Measurements from ENCODE around the gene PRICKLE2. TPM values are rescaled to one million over a fixed set of nuclear protein-coding genes. Genes with fewer than 3 reads are reported as not detected.

PRICKLE2 gene
- total and polyA plus RNA-seq, 10 of the 15 experiments (the other 5 are each of a cell fraction or from before 2014, with no cell fraction given): 0.11 to 2.6 (median 0.69) TPM

- ChIA-PET RAD21 (ENCODE audit: unreplicated experiment) (interaction anchor here (0.6 to 6.0 kb wide), 31 partner anchors 9 to 260 kb away, joined by 3 to 30 read pairs (median 5); no protein-coding TSS in a partner anchor), CTCF (interaction anchor here (0.7 to 7.3 kb wide), 43 partner anchors 9 to 260 kb away, joined by 3 to 54 read pairs (median 5); partner anchors contain the start of gene PSMD6)
These were observed 1.2 kb downstream of the PRICKLE2 start for GRCh38 chr3:64223791-64224745.

More at GRCh38 chr3:64223791-64224745, 1.2 kb downstream of the PRICKLE2 start:
- Histone ChIP-seq H3K27me3 (replicated peaks in 1 of 2; ENCODE audit: control insufficient read depth in 2 of 2, insufficient read depth in 2 of 2, low read length in 1 of 2) (no peaks in the 10 kb centered on the region), H3K27ac (ENCODE audit: control insufficient read depth, insufficient read depth) (no peak overlapping the region), H3K4me2 (ENCODE audit: control insufficient read depth, insufficient read depth) (no peak overlapping the region), H4K20me1 (ENCODE audit: control insufficient read depth, insufficient read depth) (no peaks in the 10 kb centered on the region), H3K9ac (ENCODE audit: control insufficient read depth, insufficient read depth, low read length) (no peak overlapping the region), H3K36me3 (ENCODE audit: control insufficient read depth in 2 of 2, insufficient read depth in 2 of 2, low read length in 1 of 2) (no peaks in the 10 kb centered on the region), H3K4me1 (ENCODE audit: control insufficient read depth, insufficient read depth, low read length) (no peaks in the 10 kb centered on the region; the same call in 1 of the 2 replicates), H3K9me3 (replicated peaks; ENCODE audit: control insufficient read depth, insufficient read depth, low read length) (no peaks in the 10 kb centered on the region), H3K79me2 (ENCODE audit: control insufficient read depth, insufficient read depth, low read length) (no peaks in the 10 kb centered on the region), H2AFZ (ENCODE audit: control insufficient read depth, low read depth, low read length) (peak overlapping the region; percentile 63; the same call in 1 of the 2 replicates), H3K4me3 (no peak overlapping the region)
- ChIA-PET POLR2A (interaction anchor here (1.0 to 1.6 kb wide), 2 partner anchors 9 to 20 kb away, joined by 4 read pairs; no protein-coding TSS in a partner anchor), SMC1A (ENCODE audit: uncharacterized antibody, unreplicated experiment) (interaction anchor here (0.7 to 6.7 kb wide), 43 partner anchors 9 to 260 kb away, joined by 3 to 86 read pairs (median 4); partner anchors contain the start of gene PSMD6)
- intact Hi-C loops (cut with micrococcal nuclease; ENCODE audit: unreplicated experiment): loop anchor here (10.0 kb wide), 1 partner anchor 189 kb away; no protein-coding TSS in a partner anchor
- DNase-seq (ENCODE audit: low read depth, low spot score): no peak
- 0 out of 3 replicates have a peak, but pooled peaks have one; percentile 12 for ATAC-seq
- TF ChIP-seq BMI1 (IDR thresholded peaks at IDR 0.05; ENCODE audit: borderline replicate concordance) (no peak), ZNF217 (IDR thresholded peaks at IDR 0.05) (no peak), RB1 (IDR thresholded peaks at IDR 0.05; ENCODE audit: borderline replicate concordance) (no peak), PAX8 (IDR thresholded peaks at IDR 0.05) (no peak), CTCF (IDR thresholded peaks at IDR 0.05 in 2 of 3, conservative IDR thresholded peaks at IDR 0.05 in 1 of 3; ENCODE audit: control insufficient read depth in 2 of 3, extremely low read depth in 1 of 3, insufficient read depth in 1 of 3, low read depth in 3 of 3, low read length in 3 of 3) (peak in 1 of 3 experiments; percentile 12; a peak in 1 of 6 replicates), RELA (IDR thresholded peaks at IDR 0.05; ENCODE audit: borderline replicate concordance, partially characterized antibody) (no peak), YY1 (IDR thresholded peaks at IDR 0.05; ENCODE audit: low read depth, low read length) (no peak)
- in situ Hi-C loops (cut with MboI): no loop called here
- BruUV-seq (replicated peaks): TSS peak; percentile 66
- no peak for FAIRE-seq
- 36% methylated on average over 9 of the region's 9 CpGs for WGBS (ENCODE audit: insufficient coverage, insufficient replicate concordance, low lambda C conversion rate, missing lambda C conversion rate)

Data from GM12878 (cell line).